Endothelial cell of umbilical vein (primary cell): ENCODE results near the gene MTR. TPM values are rescaled to one million over a fixed set of nuclear protein-coding genes. Genes with fewer than 3 reads are reported as not detected.

Source experiments
- BruUV-seq: library from RNA; stranded (reverse); fragments of 400-500 nt; replicated peaks from 2 replicates; lab custom pipeline; 2021; lab: Mats Ljungman, UMichigan
- CTCF ChIA-PET: fragments of 300-600, 350-600 bp; sonication (Branson Sonifier 250); formaldehyde crosslinking; loops from one replicate; lab custom pipeline; 2021; ENCODE audit warnings: antibody characterized with exemption, inconsistent platforms; lab: Charles Lee
- POLR2A ChIA-PET: fragments of 300-600, 350-600 bp; sonication (Branson Sonifier 250); formaldehyde crosslinking; loops from one replicate; lab custom pipeline; 2021; ENCODE audit warnings: antibody characterized with exemption, inconsistent platforms; lab: Charles Lee
- DNase-seq: peaks from one replicate; pipeline ENCODE4 v3.0.0-alpha.2; 2011; ENCODE audit warnings: low read depth, low spot score
- FAIRE-seq: peaks from 2 replicates; lab custom pipeline; 2011; peaks lifted over from hg19 to GRCh38; lab: Jason Lieb, UNC
- H2AFZ ChIP-seq: 2 replicates; pipeline ENCODE4 v1.6.0; 2012; ENCODE audit warnings: low read depth, low read length, control low read depth, inconsistent platforms
- H3K27ac ChIP-seq: 2 replicates; pipeline ENCODE4 v1.5.1; 2011; ENCODE audit warnings: low read depth, mild to moderate bottlenecking, control low read depth, low read length, moderate library complexity; ENCODE audit not compliant: insufficient read depth
- H3K27me3 ChIP-seq, 2 experiments: 2 replicates each; pipeline versions ENCODE4 v1.6.0 to v1.6.1; 2011; ENCODE audit warnings: low read length in 2 of 2, mixed read lengths in 1 of 2; ENCODE audit not compliant: control insufficient read depth in 2 of 2, insufficient read depth in 2 of 2
- H3K36me3 ChIP-seq, 2 experiments: 2 replicates in 1 of 2; 3 replicates in 1 of 2; pipeline ENCODE4 v1.5.1; 2011; ENCODE audit warnings: low read length in 2 of 2, mild to moderate bottlenecking in 1 of 2, moderate library complexity in 1 of 2; ENCODE audit not compliant: control insufficient read depth in 2 of 2, insufficient read depth in 2 of 2; ENCODE audit errors: extremely low read depth in 1 of 2
- H3K4me1 ChIP-seq: 3 replicates; pipeline ENCODE4 v1.5.1; 2011; ENCODE audit warnings: mild to moderate bottlenecking, low read length; ENCODE audit not compliant: control insufficient read depth, insufficient read depth; ENCODE audit errors: extremely low read depth
- H3K4me2 ChIP-seq: 2 replicates; pipeline ENCODE4 v1.6.1; 2011; ENCODE audit warnings: low read length, control low read depth, mixed read lengths; ENCODE audit not compliant: insufficient read depth
- H3K4me3 ChIP-seq, 3 experiments: fragments of 200-600 bp in 1 of 3; sonication (generic), shearing (Covaris generic) in 1 of 3; replicated peaks in 1 of 3; 2 replicates each; pipeline ENCODE4 v1.5.1; 2011 to 2016; ENCODE audit warnings: control low read depth in 3 of 3, low read length in 3 of 3, mild to moderate bottlenecking in 2 of 3, inconsistent platforms in 1 of 3, low read depth in 1 of 3, moderate library complexity in 1 of 3; ENCODE audit not compliant: insufficient read depth in 1 of 3
- H3K79me2 ChIP-seq: 2 replicates; pipeline ENCODE4 v1.6.0; 2012; ENCODE audit warnings: low read length, inconsistent platforms; ENCODE audit not compliant: control insufficient read depth, insufficient read depth
- H3K9ac ChIP-seq: replicated peaks from 2 replicates; pipeline ENCODE3; 2011; ENCODE audit warnings: low read length, control low read depth; ENCODE audit not compliant: insufficient read depth; ENCODE audit errors: extremely low read depth
- H3K9me1 ChIP-seq: replicated peaks from 3 replicates; pipeline ENCODE4 v1.6.0; 2011; ENCODE audit warnings: mild to moderate bottlenecking, low read length; ENCODE audit not compliant: control insufficient read depth, insufficient read depth; ENCODE audit errors: extremely low read depth
- H3K9me3 ChIP-seq: replicated peaks from 2 replicates; pipeline ENCODE4 v1.5.1; 2012; ENCODE audit warnings: low read length, inconsistent platforms; ENCODE audit not compliant: control insufficient read depth, insufficient read depth
- H4K20me1 ChIP-seq: replicated peaks from 2 replicates; pipeline ENCODE3; 2011; ENCODE audit warnings: mild to moderate bottlenecking, low read length; ENCODE audit not compliant: control insufficient read depth, insufficient read depth; ENCODE audit errors: extremely low read depth
- CTCF ChIP-seq, 2 donors: IDR thresholded peaks; 1 replicate in 1 of 2; 2 replicates in 1 of 2; pipeline ENCODE4 v1.5.1; 2011; ENCODE audit warnings: low read length in 2 of 2, mild to moderate bottlenecking in 2 of 2, moderate library complexity in 2 of 2, control low read depth in 1 of 2, inconsistent platforms in 1 of 2, low read depth in 1 of 2; ENCODE audit not compliant: insufficient read depth in 1 of 2; ENCODE audit errors: extremely low read depth in 1 of 2
- EZH2 ChIP-seq: IDR thresholded peaks from 2 replicates; pipeline ENCODE4 v1.6.1; 2012; ENCODE audit warnings: borderline replicate concordance, low read depth, mild to moderate bottlenecking, moderate library complexity, low read length, inconsistent platforms; ENCODE audit not compliant: severe bottlenecking
- FOS ChIP-seq: IDR thresholded peaks from 2 replicates; pipeline ENCODE4 v1.6.1; 2011; ENCODE audit warnings: mild to moderate bottlenecking, low read length, moderate library complexity, borderline replicate concordance; ENCODE audit not compliant: insufficient read depth
- GATA2 ChIP-seq: IDR thresholded peaks from 2 replicates; pipeline ENCODE4 v1.7.0; 2011; ENCODE audit warnings: low read depth, mild to moderate bottlenecking, moderate library complexity, mixed read lengths, low read length; ENCODE audit not compliant: insufficient read length, insufficient read depth
- JUN ChIP-seq: IDR thresholded peaks from 2 replicates; pipeline ENCODE4 v1.6.1; 2011; ENCODE audit warnings: borderline replicate concordance, low read depth; ENCODE audit not compliant: insufficient read length, insufficient read depth
- MAX ChIP-seq: IDR thresholded peaks from 2 replicates; pipeline ENCODE4 v1.6.1; 2011; ENCODE audit not compliant: insufficient read depth, insufficient read length
- MYC ChIP-seq: IDR thresholded peaks from one replicate; pipeline ENCODE4 v1.6.1; 2011; ENCODE audit warnings: mild to moderate bottlenecking, low read depth, low read length
- POLR2A ChIP-seq: IDR thresholded peaks from 2 replicates; pipeline ENCODE4 v1.6.1; 2012; ENCODE audit warnings: low read depth, mild to moderate bottlenecking, control low read depth, low read length
- POLR2AphosphoS5 ChIP-seq: IDR thresholded peaks from 2 replicates; pipeline ENCODE4 v1.6.1; 2012; ENCODE audit warnings: low read depth, mild to moderate bottlenecking, control low read depth, low read length, moderate library complexity; ENCODE audit not compliant: insufficient read depth
- dilution Hi-C: fragments of 300-500 bp; cut with MboI; formaldehyde crosslinking; loops from one replicate; pipeline ENCODE4 v1.15.0; 2019; ENCODE audit warnings: low sequenced_read_pairs; ENCODE audit not compliant: extremely low pct_ligation_motif_present
- intact Hi-C: fragments of 100-400 bp; cut with micrococcal nuclease; formaldehyde crosslinking; loops from one replicate; pipeline ENCODE4 v1.10.0; 2022
- polyA plus RNA-seq, 4 experiments: library from polyadenylated mRNA; depleted of rRNA in 3 of 4; stranded (reverse) in 3 of 4; unstranded in 1 of 4; fragments of >200 nt; gene quantifications; 2 replicates each; pipeline versions ENCODE4 v1.2.1 to v1.2.3, GENCODE V29; 2011 to 2012; ENCODE audit warnings: missing spikeins in 1 of 4
- total RNA-seq: library from RNA; stranded (reverse); gene quantifications from 2 replicates; pipeline ENCODE4 v1.2.3, GENCODE V29; 2021

MTR gene
- total and polyA plus RNA-seq, 2 donors (not counting 3 experiments of a cell fraction or from before 2014, with no cell fraction given) = 6.7 to 45.2 TPM

GRCh38 chr1:236800623-236801022, 5.5 kb downstream of the MTR start:
- peaks cover 41% of the 10 kb centered on the region for H3K79me2 ChIP-seq
- H3K36me3 ChIP-seq = peaks cover 3% of the 10 kb centered on the region in 2 experiments
- no TSS peak for BruUV-seq
- FAIRE-seq (no peak), DNase-seq (no peak)
- no peak overlapping the region for H3K4me2 ChIP-seq
- H2AFZ ChIP-seq = no peak overlapping the region
- no peaks in the 10 kb centered on the region for H3K27me3 ChIP-seq
- dilution Hi-C loops = no loop called here
- no peak for TF ChIP-seq MAX
- no peak for TF ChIP-seq FOS
- TF ChIP-seq MYC = no peak
- no peak for TF ChIP-seq EZH2
- no peak for TF ChIP-seq GATA2
- TF ChIP-seq CTCF (IDR thresholded peaks at IDR 0.05; ENCODE audit: extremely low read depth in 1 of 2, insufficient read depth in 1 of 2, low read depth in 1 of 2, low read length in 2 of 2) = no peak
- no peak for TF ChIP-seq JUN
- no peak for TF ChIP-seq POLR2A
- TF ChIP-seq POLR2AphosphoS5 = no peak
- no peaks in the 10 kb centered on the region for H4K20me1 ChIP-seq
- ChIA-PET CTCF (interaction anchor here (1.0 to 2.2 kb wide), 4 partner anchors 11 to 70 kb away, joined by 4 to 5 read pairs (median 4); no protein-coding TSS in a partner anchor), POLR2A (no interaction called here)
- intact Hi-C loops = no loop called here
- no peak overlapping the region for H3K27ac ChIP-seq
- H3K9me3 ChIP-seq = no peaks in the 10 kb centered on the region
- no peak overlapping the region for H3K9ac ChIP-seq
- H3K9me1 ChIP-seq = no peaks in the 10 kb centered on the region
- H3K4me1 ChIP-seq = peaks cover 6% of the 10 kb centered on the region
- no peak overlapping the region for H3K4me3 ChIP-seq
